Esophagus (tissue), 2 donors: ENCODE results near the gene SNX4. TPM values are rescaled to one million over a fixed set of nuclear protein-coding genes. Genes with fewer than 3 reads are reported as not detected.

Experiments used
- H3K27ac ChIP-seq, 2 donors: one replicate each; pipeline ENCODE4 v1.5.1; 2013; ENCODE audit warnings: low read depth in 2 of 2, mild to moderate bottlenecking in 2 of 2, inconsistent platforms in 1 of 2, low read length in 1 of 2, moderate library complexity in 1 of 2
- H3K27me3 ChIP-seq, 2 donors: one replicate each; pipeline ENCODE4 v1.6.1; 2013; ENCODE audit warnings: low read length in 2 of 2, control low read depth in 1 of 2, mild to moderate bottlenecking in 1 of 2; ENCODE audit not compliant: insufficient read depth in 2 of 2, control insufficient read depth in 1 of 2
- H3K36me3 ChIP-seq, 2 donors: one replicate each; pipeline ENCODE4 v1.6.1; 2013; ENCODE audit warnings: low read length in 1 of 2; ENCODE audit not compliant: control insufficient read depth in 2 of 2, insufficient read depth in 2 of 2
- H3K4me1 ChIP-seq, 2 donors: one replicate each; pipeline ENCODE4 v1.6.1; 2013; ENCODE audit warnings: low read length in 1 of 2; ENCODE audit not compliant: control insufficient read depth in 2 of 2, insufficient read depth in 2 of 2
- H3K4me3 ChIP-seq, 2 donors: one replicate each; pipeline ENCODE4 v1.5.1; 2013; ENCODE audit warnings: low read length in 2 of 2, mild to moderate bottlenecking in 2 of 2, low read depth in 1 of 2, moderate library complexity in 1 of 2
- H3K9me3 ChIP-seq, 2 donors: one replicate each; pipeline ENCODE4 v1.6.1; 2013; ENCODE audit warnings: mild to moderate bottlenecking in 2 of 2, low read depth in 1 of 2, low read length in 1 of 2, moderate library complexity in 1 of 2; ENCODE audit not compliant: control insufficient read depth in 2 of 2, insufficient read depth in 1 of 2
- WGBS, 2 donors: extraction: QIAGEN DNeasy Blood & Tissue Kit; methylation state at CpG; one replicate each; pipeline ENCODE4 v1.1.7; 2013; 5-methylcytosine and 5-hydroxymethylcytosine counted together
- polyA plus RNA-seq, 2 donors: library from polyadenylated mRNA; stranded (reverse); fragments of 200-250 nt; gene quantifications; one replicate each; pipeline ENCODE4 v1.2.3, GENCODE V29; 2013
- donor health status: healthy with polysubstance abuse.
- donor health status: Bipolar disorder and iron deficiency.

SNX4 gene
- polyA plus RNA-seq, 2 donors: 9.6 to 12.5 TPM

GRCh38 chr3:125477701-125478100 lies 42.3 kb downstream of the SNX4 start:
- H3K27ac ChIP-seq: no peak overlapping the region
- H3K9me3 ChIP-seq: no peaks in the 10 kb centered on the region
- H3K36me3 ChIP-seq: peaks cover 0 to 4% of the 10 kb centered on the region in 2 donors
- 97 to 100% methylated on average over 1 of the region's 1 CpG for WGBS, 2 donors
- no peaks in the 10 kb centered on the region for H3K4me1 ChIP-seq
- H3K4me3 ChIP-seq: no peak overlapping the region
- no peaks in the 10 kb centered on the region for H3K27me3 ChIP-seq

GRCh38 chr3:125470671-125471070 lies 49.3 kb downstream of the SNX4 start:
- no peak overlapping the region for H3K4me3 ChIP-seq
- no peaks in the 10 kb centered on the region for H3K4me1 ChIP-seq
- WGBS, 2 donors: 75 to 78% methylated on average over 1 of the region's 1 CpG
- H3K27me3 ChIP-seq: no peaks in the 10 kb centered on the region
- no peak overlapping the region for H3K27ac ChIP-seq
- H3K36me3 ChIP-seq: peaks cover 0 to 3% of the 10 kb centered on the region in 2 donors
- H3K9me3 ChIP-seq: no peaks in the 10 kb centered on the region

- H3K4me1 ChIP-seq: no peaks in the 10 kb centered on the region
- H3K4me3 ChIP-seq: no peak overlapping the region
- H3K9me3 ChIP-seq: no peaks in the 10 kb centered on the region
- H3K36me3 ChIP-seq: peaks cover 0 to 4% of the 10 kb centered on the region in 2 donors
- no peak overlapping the region for H3K27ac ChIP-seq
- WGBS, 2 donors: 83 to 91% methylated on average over 5 of the region's 5 CpGs
- no peaks in the 10 kb centered on the region for H3K27me3 ChIP-seq
Observed at GRCh38 chr3:125462722-125463299, 57.2 kb downstream of the SNX4 start.

DNA sequence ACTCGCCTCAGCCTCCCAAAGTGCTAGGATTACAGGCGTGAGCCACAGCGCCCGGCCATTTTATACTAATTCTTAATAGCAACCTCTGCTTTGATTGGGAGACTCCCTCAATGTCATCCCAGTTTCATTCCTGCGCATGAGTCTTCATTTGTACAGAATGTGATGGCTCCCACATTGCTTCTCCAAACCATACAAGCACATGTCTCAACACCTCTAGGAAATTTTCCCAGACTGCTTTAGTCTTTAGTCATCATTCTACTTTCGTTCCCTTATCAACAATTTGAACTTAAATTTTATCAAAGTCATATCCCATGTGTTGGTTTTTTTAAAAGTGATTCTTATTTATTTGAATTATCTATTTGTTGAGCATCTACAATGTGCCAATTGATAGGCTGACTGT lies 58.1 kb downstream of the SNX4 start:
- Histone ChIP-seq H3K9me3 (no peaks in the 10 kb centered on the region), H3K27me3 (no peaks in the 10 kb centered on the region), H3K36me3 (peaks cover 0 to 7% of the 10 kb centered on the region in 2 donors), H3K27ac (no peak overlapping the region), H3K4me3 (no peak overlapping the region), H3K4me1 (no peaks in the 10 kb centered on the region)
- 95 to 96% methylated on average over 6 of the region's 6 CpGs for WGBS, 2 donors

- WGBS, 2 donors: 70 to 88% methylated on average over 3 of the region's 3 CpGs
- H3K27ac ChIP-seq: no peak overlapping the region
- no peaks in the 10 kb centered on the region for H3K9me3 ChIP-seq
- peaks cover 0 to 5% of the 10 kb centered on the region in 2 donors for H3K36me3 ChIP-seq
- no peaks in the 10 kb centered on the region for H3K27me3 ChIP-seq
- no peaks in the 10 kb centered on the region for H3K4me1 ChIP-seq
- no peak overlapping the region for H3K4me3 ChIP-seq
Observed at GRCh38 chr3:125460233-125460632, 59.8 kb downstream of the SNX4 start.

GRCh38 chr3:125443923-125444322 lies 76.1 kb downstream of the SNX4 start:
- 40 to 58% methylated on average over 1 of the region's 1 CpG for WGBS, 2 donors

DNA sequence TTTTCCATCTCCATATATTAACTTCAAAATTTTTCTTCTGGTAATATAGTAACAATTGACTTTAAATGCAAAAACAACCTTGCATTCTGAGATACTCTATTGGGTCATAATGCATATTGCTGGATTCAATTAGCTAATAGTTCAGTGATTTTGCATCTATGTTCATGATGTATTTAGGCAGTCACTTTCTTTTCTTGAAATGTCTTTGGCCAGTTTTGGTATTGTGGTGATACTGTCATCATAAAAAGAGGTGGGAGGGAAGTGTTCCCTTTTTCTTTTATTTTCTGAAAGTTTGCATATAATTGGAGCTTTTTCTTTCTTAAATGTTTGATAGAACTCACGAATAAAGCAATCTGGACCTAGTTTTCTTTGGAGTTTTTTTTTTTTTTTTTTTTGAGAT lies 77.5 kb downstream of the SNX4 start:
- 83 to 98% methylated on average over 1 of the region's 1 CpG for WGBS, 2 donors
- no peaks in the 10 kb centered on the region for H3K9me3 ChIP-seq
- no peaks in the 10 kb centered on the region for H3K27me3 ChIP-seq
- no peak overlapping the region for H3K4me3 ChIP-seq
- no peak overlapping the region for H3K27ac ChIP-seq
- H3K36me3 ChIP-seq: peaks cover 0 to 3% of the 10 kb centered on the region in 2 donors
- no peaks in the 10 kb centered on the region for H3K4me1 ChIP-seq

More at GRCh38 chr3:125443923-125444322, 76.1 kb downstream of the SNX4 start:
- Histone ChIP-seq H3K4me1 (no peaks in the 10 kb centered on the region), H3K36me3 (peaks cover 0 to 3% of the 10 kb centered on the region in 2 donors), H3K4me3 (no peak overlapping the region), H3K9me3 (no peaks in the 10 kb centered on the region), H3K27me3 (no peaks in the 10 kb centered on the region), H3K27ac (no peak overlapping the region)

DNA sequence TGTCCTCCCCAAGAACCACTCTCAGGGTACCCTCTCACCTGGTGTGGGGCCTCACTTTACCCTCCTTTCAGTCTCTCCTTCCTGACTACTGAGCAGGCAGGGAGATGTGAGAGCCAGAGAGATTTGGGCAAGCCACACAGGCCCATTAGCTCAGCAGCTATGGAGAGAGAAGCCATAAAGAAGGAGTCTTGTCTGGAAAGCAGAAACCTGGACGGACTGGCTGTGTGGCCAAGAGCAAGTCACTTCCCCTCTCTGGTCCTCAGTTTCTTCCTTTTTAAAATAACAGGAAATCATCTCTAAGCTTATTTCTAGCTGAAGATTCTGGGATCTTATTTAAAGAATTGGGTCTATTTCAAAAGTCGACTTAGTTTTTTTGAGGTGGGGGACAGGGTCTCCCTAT lies 79.0 kb downstream of the SNX4 start:
- H3K27ac ChIP-seq: no peak overlapping the region
- H3K27me3 ChIP-seq: no peaks in the 10 kb centered on the region
- no peaks in the 10 kb centered on the region for H3K9me3 ChIP-seq
- no peak overlapping the region for H3K4me3 ChIP-seq
- H3K36me3 ChIP-seq: peaks cover 0 to 3% of the 10 kb centered on the region in 2 donors
- no peaks in the 10 kb centered on the region for H3K4me1 ChIP-seq
- 91 to 93% methylated on average over 2 of the region's 2 CpGs for WGBS, 2 donors

GRCh38 chr3:125440559-125440955 lies 79.4 kb downstream of the SNX4 start:
- Histone ChIP-seq H3K27me3 (no peaks in the 10 kb centered on the region), H3K9me3 (no peaks in the 10 kb centered on the region), H3K27ac (no peak overlapping the region), H3K4me3 (no peak overlapping the region), H3K4me1 (no peaks in the 10 kb centered on the region), H3K36me3 (no peaks in the 10 kb centered on the region)
- 59 to 70% methylated on average over 3 of the region's 3 CpGs for WGBS, 2 donors

GRCh38 chr3:125437631-125438435 lies 82.2 kb downstream of the SNX4 start:
- Histone ChIP-seq H3K36me3 (no peaks in the 10 kb centered on the region), H3K27me3 (peaks cover 0 to 4% of the 10 kb centered on the region in 2 donors), H3K9me3 (no peaks in the 10 kb centered on the region), H3K4me3 (no peak overlapping the region), H3K4me1 (no peaks in the 10 kb centered on the region), H3K27ac (no peak overlapping the region)
- 46 to 52% methylated on average over 9 of the region's 9 CpGs for WGBS, 2 donors
